HUES64 (cell line): Measurements from ENCODE around the gene ZNF813.
"Not testable (repeated sequence)": the region's sequence is repeated elsewhere in the genome, so short reads cannot be mapped to it uniquely, and the experiment has no call there.

Experiments
- H3K27ac ChIP-seq: 2 replicates; pipeline ENCODE4 v1.7.0; 2013; ENCODE audit warnings: low read depth, low read length, inconsistent platforms
- H3K27me3 ChIP-seq: 2 replicates; pipeline ENCODE4 v1.6.1; 2013; ENCODE audit warnings: mild to moderate bottlenecking, low read length; ENCODE audit not compliant: insufficient read depth
- H3K36me3 ChIP-seq: 2 replicates; pipeline ENCODE4 v1.6.1; 2013; ENCODE audit warnings: mild to moderate bottlenecking, low read length; ENCODE audit not compliant: insufficient read depth
- H3K4me1 ChIP-seq: 2 replicates; pipeline ENCODE4 v1.6.1; 2013; ENCODE audit warnings: mild to moderate bottlenecking, low read length, moderate library complexity; ENCODE audit not compliant: insufficient read depth
- H3K4me3 ChIP-seq: 2 replicates; pipeline ENCODE4 v1.5.1; 2013; ENCODE audit warnings: mild to moderate bottlenecking, low read length, moderate library complexity
- H3K9ac ChIP-seq: 2 replicates; pipeline ENCODE4 v1.6.1; 2013; ENCODE audit warnings: mild to moderate bottlenecking, low read depth, low read length
- H3K9me3 ChIP-seq: 2 replicates; pipeline ENCODE4 v1.6.1; 2013; ENCODE audit warnings: low read depth, low read length; ENCODE audit not compliant: insufficient read depth
- WGBS: fragments of 150-250, 120-280 bp; methylation state at CpG from one replicate; pipeline ENCODE4 v1.1.7; 2013; ENCODE audit warnings: missing lambda C conversion rate; 5-methylcytosine and 5-hydroxymethylcytosine counted together

ZNF813 gene

DNA sequence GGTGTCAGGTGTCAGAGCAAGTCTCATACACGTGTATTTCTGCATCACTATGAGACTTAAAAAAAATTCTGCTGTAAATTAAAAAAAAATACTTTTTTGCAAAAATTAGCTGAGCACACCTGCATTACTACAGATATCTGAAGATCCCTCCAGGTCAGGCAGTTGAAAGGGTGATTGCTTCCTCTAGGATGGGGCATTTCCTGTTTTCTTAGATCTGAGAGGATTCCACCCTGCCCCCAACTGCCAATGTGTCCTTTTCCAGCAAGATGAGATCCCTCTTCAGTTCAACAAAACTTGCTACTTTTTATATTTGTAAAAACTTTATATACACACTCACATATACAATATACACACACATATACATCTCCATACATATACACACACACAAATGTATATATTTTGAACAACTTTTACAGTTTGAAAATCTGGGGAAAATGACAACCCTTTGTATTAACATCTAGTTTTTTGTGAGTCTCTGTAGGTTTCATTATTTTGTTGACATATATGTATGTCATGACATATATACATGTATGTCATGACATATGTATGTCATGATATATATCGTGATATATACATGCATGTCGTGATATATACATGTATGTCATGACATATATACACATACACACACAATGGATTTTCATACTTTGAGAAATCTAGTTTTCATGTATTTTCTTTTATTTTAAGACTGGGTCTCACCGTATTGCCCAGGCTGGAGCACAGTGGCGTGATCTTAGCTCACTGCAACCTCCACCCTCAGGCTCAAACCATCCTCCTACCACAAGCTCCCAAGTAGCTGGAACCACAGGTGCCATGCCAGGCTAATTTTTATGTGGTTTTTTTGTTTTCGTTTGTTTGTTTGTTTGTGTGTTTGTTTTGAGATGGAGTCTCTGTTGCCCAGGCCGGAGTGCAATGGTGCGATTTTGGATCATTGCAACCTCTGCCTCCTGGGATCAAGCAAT, 17.8 kb downstream of the ZNF813 start:
- 94% methylated on average over 6 of the region's 8 CpGs for WGBS
- H3K36me3 ChIP-seq, result peaks cover 86% of the 10 kb centered on the region
- peaks cover 38% of the 10 kb centered on the region for H3K9me3 ChIP-seq
- no peaks in the 10 kb centered on the region for H3K4me1 ChIP-seq
- H3K27ac ChIP-seq, result no peak overlapping the region
- H3K27me3 ChIP-seq, result no peaks in the 10 kb centered on the region
- H3K9ac ChIP-seq, result no peak overlapping the region
- H3K4me3 ChIP-seq, result no peak overlapping the region

DNA sequence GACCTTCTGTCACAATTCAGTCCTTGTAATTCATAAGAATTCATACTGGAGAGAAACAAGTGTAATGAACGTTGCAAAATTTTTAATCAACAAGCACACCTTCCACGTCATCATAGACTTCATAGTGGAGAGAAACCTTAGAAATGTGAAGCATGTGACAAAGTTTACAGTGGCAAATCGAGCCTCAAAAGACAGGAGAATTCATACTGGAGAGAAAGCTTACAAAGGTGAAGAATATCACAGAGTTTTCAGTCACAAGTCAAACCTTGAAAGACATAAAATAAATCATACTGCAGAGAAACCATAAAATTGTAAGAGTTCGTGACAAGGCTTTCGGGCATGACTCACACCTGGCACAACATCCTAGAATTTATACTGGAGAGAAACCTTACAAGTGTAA, 24.6 kb downstream of the ZNF813 start:
- H3K4me3 ChIP-seq, result no peak overlapping the region
- 96% methylated on average over 5 of the region's 5 CpGs for WGBS
- no peaks in the 10 kb centered on the region for H3K27me3 ChIP-seq
- no peak overlapping the region for H3K27ac ChIP-seq
- H3K36me3 ChIP-seq, result peaks cover 75% of the 10 kb centered on the region
- H3K9me3 ChIP-seq, result peaks cover 35% of the 10 kb centered on the region
- no peak overlapping the region for H3K9ac ChIP-seq
- H3K4me1 ChIP-seq, result no peaks in the 10 kb centered on the region

DNA sequence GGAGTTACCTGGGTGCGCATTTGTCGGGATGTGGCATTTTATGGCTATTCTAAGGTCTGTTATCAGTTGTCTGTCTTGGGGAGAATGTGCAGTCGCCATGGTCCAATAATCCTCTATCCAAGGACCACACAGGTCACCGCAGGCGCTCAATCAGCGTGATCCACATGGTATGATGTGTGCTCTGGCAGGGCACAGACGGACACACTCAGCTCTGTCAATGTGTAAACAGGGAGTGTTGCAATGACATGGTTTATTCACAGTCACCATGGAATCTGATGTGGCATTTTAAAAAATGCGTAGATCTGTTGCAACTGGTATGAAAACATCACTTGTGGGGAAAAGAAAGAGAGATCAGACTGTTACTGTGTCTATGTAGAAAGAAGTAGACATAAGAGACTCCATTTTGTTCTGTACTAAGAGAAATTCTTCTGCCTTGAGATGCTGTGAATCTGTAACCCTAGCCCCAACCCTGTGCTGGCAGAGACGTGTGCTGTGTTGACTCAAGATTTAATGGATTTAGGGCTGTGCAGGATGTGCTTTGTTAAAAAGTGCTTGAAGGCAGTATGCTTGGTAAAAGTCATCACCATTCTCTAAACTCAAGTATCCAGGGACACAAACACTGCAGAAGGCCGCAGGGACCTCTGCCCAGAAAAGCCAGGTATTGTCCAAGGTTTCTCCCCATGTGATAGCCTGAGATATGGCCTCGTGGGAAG, 29.9 kb downstream of the ZNF813 start:
- H3K4me1 ChIP-seq, H3K27me3 ChIP-seq, H3K27ac ChIP-seq, H3K9ac ChIP-seq, H3K4me3 ChIP-seq, H3K9me3 ChIP-seq: not testable (repeated sequence)
- 74% methylated on average over 9 of the region's 11 CpGs for WGBS
- H3K36me3 ChIP-seq, result peaks cover 23% of the 10 kb centered on the region

DNA sequence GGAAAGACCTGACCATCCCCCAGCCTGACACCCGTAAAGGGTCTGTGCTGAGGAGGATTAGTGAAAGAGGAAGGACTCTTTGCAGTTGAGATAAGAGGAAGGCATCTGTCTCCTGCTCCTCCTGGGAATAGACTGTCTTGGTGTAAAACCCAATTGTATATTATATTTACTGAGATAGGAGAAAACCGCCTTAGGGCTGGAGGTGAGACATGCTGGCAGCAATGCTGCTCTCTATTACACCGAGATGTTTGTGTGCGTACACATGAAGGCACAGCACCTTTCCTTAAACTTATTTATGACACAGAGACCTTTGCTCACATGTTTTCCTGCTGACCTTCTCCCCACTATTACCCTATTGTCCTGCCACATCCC, 30.5 kb downstream of the ZNF813 start:
- not testable (repeated sequence) for H3K27ac ChIP-seq, H3K4me3 ChIP-seq, H3K4me1 ChIP-seq, H3K9ac ChIP-seq, H3K9me3 ChIP-seq, H3K27me3 ChIP-seq
- 83% methylated on average over 4 of the region's 4 CpGs for WGBS
- peaks cover 18% of the 10 kb centered on the region for H3K36me3 ChIP-seq

DNA sequence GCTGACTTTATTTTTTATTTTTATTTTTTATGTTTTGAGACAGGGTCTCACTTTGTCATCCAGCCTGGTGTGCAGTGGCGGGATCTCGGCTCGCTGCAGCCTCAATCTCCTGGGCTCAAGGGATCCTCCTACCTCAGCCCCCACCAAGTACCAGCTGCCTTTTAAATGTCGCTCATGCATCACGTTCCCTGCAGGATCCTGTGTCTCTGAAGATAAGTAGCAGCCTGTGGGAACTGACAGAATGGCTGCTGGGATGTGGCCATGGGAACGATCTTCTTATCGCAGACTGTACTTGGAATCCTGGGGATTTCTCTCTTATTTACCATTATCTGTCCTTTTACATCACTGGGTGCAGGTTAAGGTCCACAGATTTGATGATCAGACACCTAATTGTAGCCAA, 35.6 kb downstream of the ZNF813 start:
- 72% methylated on average over 7 of the region's 7 CpGs for WGBS
- H3K9me3 ChIP-seq, H3K27me3 ChIP-seq, H3K9ac ChIP-seq, H3K4me1 ChIP-seq, H3K27ac ChIP-seq, H3K4me3 ChIP-seq, H3K36me3 ChIP-seq: not testable (repeated sequence)

DNA sequence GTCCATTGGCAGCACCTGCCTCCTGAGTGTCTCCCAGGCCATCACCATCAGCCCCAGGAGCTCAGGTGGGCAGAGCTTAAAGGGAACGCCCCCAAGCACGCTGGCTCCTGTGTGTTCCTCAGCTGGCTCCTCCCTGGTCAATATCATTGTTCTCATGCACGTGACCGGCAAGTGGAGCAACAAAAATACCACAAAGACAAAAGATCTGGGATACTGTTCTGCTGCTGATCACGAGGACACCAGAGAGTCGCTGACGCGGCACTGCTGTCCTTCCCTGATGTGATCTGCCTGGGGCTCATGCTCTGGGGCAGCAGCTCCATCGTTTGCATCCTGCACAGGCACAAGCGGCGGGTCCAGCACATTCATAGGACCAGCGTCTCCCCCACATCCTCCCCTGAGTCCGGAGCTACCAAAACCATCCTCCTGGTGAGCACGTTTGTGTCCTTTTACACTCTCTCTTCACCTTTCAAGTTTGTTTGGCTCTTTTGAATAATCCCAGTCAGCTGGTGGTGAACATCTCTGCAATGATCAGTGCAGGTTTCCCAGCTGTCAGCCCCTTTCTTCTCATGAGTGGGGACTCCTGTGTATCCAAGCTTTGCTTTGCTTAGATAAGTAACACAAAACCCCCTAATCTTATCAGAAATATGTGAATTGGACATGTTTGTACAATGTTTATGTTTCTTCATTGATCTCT, 36.3 kb downstream of the ZNF813 start:
- 54% methylated on average over 10 of the region's 14 CpGs for WGBS
- H3K4me3 ChIP-seq, result peak overlapping the region; percentile 36

DNA sequence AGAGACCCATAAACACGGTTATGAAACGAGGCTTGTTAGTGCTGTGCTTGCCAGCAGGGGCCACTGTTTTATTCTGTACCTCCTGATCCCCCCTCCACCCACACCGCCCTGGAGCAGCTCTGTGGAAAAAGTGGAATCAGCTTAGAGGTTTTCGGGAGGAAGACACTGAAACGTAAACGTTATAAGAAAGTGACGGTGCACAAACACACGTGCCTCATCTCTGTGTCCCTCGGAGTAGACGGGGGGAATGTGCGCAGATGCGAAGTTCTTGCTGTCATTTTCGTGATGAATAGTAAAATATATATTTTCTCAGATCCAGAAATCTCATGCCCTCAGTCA, 36.8 kb downstream of the ZNF813 start:
- H3K9me3 ChIP-seq, H3K4me3 ChIP-seq, H3K27me3 ChIP-seq, H3K27ac ChIP-seq, H3K36me3 ChIP-seq, H3K9ac ChIP-seq, H3K4me1 ChIP-seq: not testable (repeated sequence)
- WGBS, result 69% methylated on average over 10 of the region's 13 CpGs

More for the DNA sequence above, 36.3 kb downstream of the ZNF813 start:
- H3K9ac ChIP-seq, H3K27me3 ChIP-seq, H3K9me3 ChIP-seq, H3K27ac ChIP-seq, H3K36me3 ChIP-seq, H3K4me1 ChIP-seq: not testable (repeated sequence)

DNA sequence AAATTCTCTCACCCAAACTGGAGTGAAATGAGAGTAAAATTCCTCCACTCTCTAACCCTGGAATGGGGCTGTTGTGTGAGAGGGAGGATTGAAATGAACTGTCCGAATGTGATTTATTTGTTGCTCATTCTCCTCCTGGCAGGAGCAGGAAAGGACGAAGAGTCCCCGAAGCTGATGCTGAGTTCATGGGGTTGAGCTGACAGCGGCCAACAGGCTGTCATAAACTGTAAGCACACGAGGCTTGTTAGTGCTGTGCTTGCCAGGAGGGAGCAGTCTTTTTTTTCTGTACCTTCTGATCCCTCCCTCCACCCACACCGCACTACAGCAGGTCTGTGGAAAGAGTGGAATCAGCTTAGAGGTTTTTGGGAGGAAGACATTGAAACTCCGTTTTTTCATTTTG, 37.4 kb downstream of the ZNF813 start:
- no peak overlapping the region for H3K9ac ChIP-seq
- no peaks in the 10 kb centered on the region for H3K36me3 ChIP-seq
- H3K4me3 ChIP-seq, result no peak overlapping the region
- no peak overlapping the region for H3K27ac ChIP-seq
- 90% methylated on average over 6 of the region's 7 CpGs for WGBS
- no peaks in the 10 kb centered on the region for H3K27me3 ChIP-seq
- no peaks in the 10 kb centered on the region for H3K9me3 ChIP-seq
- H3K4me1 ChIP-seq, result no peaks in the 10 kb centered on the region

DNA sequence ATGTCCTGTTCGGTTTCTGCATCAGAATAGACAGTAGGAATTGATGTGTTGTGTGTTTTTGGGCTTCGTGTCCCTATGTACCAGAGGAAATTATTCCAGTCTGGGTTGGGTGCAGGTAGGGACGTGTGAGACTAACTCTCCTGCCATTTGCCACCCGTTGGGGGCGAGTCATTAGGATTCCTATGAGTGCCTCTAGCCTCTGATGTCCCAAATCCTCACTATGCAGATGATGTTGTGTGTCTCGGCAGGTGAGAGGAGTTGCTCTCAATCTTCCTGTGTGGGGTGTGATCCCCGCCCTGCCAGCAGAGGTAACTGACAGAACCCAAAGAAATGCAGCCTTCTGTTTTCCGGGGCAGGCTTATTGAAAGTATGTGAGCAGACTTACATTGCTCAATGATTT, 39.2 kb downstream of the ZNF813 start:
- Histone ChIP-seq H3K27ac (no peak overlapping the region), H3K4me1 (no peaks in the 10 kb centered on the region), H3K4me3 (no peak overlapping the region), H3K27me3 (no peaks in the 10 kb centered on the region), H3K9me3 (no peaks in the 10 kb centered on the region), H3K9ac (no peak overlapping the region), H3K36me3 (no peaks in the 10 kb centered on the region)
- 69% methylated on average over 8 of the region's 8 CpGs for WGBS

DNA sequence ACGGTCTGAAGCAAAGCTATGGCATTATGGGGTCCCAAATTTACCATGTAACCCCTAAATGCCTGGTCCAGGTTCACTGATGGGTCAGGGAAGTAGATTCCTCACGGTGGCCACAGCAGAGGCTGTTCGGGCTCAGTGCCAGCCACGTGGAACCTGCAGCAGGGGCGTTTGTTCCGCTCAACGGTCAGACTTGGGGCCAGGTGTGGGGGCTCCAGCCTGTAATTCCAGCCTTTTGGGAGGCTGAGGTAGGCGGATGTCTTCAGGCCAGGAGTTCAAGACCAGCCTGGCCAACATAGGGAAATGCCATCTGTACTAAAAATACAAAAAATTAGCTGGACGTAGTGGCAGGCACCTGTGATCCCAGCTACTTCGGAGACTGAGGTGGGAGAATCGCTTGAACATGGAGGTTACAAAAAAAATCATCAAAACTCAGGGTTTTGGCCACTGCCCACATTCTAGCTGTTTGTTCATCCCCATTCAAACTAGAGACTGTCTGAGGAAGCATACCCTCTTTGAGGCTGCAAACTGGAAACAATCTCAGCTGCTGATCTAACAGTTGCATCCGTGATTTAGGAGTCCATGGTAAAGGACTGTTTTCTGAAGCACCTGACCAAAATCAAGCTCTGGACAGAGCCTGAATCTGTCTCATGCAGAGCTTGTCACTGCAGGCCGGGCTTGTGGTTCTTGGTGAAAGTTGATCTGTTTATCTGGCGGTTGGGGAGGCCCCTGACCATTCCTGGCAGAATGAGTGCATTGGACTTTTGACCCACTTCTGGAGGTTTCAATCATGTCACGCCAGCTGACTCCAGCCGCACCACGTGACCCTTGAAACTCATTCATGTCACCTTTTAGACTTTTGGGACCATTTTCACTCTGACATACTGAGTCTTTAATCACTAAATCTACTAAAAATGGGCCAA, 40.2 kb downstream of the ZNF813 start:
- no peaks in the 10 kb centered on the region for H3K4me1 ChIP-seq
- H3K9ac ChIP-seq, result no peak overlapping the region
- no peaks in the 10 kb centered on the region for H3K27me3 ChIP-seq
- H3K4me3 ChIP-seq, result no peak overlapping the region
- H3K36me3 ChIP-seq, result no peaks in the 10 kb centered on the region
- H3K27ac ChIP-seq, result no peak overlapping the region
- no peaks in the 10 kb centered on the region for H3K9me3 ChIP-seq
- 93% methylated on average over 17 of the region's 17 CpGs for WGBS
